Sigmoid colon (tissue), 7 donors: Measurements from ENCODE around the gene EFNA5. TPM values are rescaled to one million over a fixed set of nuclear protein-coding genes. Genes with fewer than 3 reads are reported as not detected.

Experiments
- DNase-seq: peaks from one replicate; pipeline ENCODE4 v3.0.0-alpha.2; 2019
- H3K27ac ChIP-seq, 4 donors: fragments of 200-600 bp; sonication (generic); one replicate each; pipeline ENCODE4 v1.5.1; 2016 to 2019; ENCODE audit warnings: mild to moderate bottlenecking in 1 of 4
- H3K27me3 ChIP-seq, 3 donors: fragments of 200-600 bp; sonication (generic); one replicate each; pipeline ENCODE4 v1.5.1; 2019; ENCODE audit warnings: mild to moderate bottlenecking in 1 of 3
- H3K36me3 ChIP-seq, 4 donors: fragments of 200-600 bp; sonication (generic); one replicate each; pipeline ENCODE4 v1.5.1; 2016 to 2019
- H3K4me1 ChIP-seq, 4 donors: fragments of 200-600 bp; sonication (generic); one replicate each; pipeline ENCODE4 v1.5.1; 2017 to 2019
- H3K4me3 ChIP-seq, 4 donors: fragments of 200-600 bp; sonication (generic); one replicate each; pipeline ENCODE4 v1.5.1; 2017 to 2019; ENCODE audit warnings: mild to moderate bottlenecking in 2 of 4, moderate library complexity in 1 of 4
- H3K9me3 ChIP-seq, 4 donors: fragments of 200-600 bp in 3 of 4; sonication (generic) in 3 of 4; one replicate each; pipeline versions ENCODE4 v1.5.1 to v1.6.1; 2013 to 2019
- CTCF ChIP-seq, 4 experiments: fragments of 450-650 bp in 3 of 4; fragments of 200-600 bp in 1 of 4; IDR thresholded peaks; one replicate each; pipeline ENCODE4 v1.5.1; 2016 to 2019; ENCODE audit warnings: antibody characterized with exemption in 4 of 4, mild to moderate bottlenecking in 3 of 4, moderate library complexity in 2 of 4
- EP300 ChIP-seq, 4 donors: sonication (generic); formaldehyde crosslinking; IDR thresholded peaks; one replicate each; pipeline ENCODE4 v1.6.1; 2017; ENCODE audit warnings: antibody characterized with exemption in 4 of 4
- POLR2A ChIP-seq, 2 donors: fragments of 450-650 bp; IDR thresholded peaks; one replicate each; pipeline ENCODE4 v1.6.1; 2016; ENCODE audit warnings: antibody characterized with exemption in 2 of 2, mild to moderate bottlenecking in 2 of 2, moderate library complexity in 2 of 2
- POLR2AphosphoS5 ChIP-seq, 4 donors: sonication (generic); formaldehyde crosslinking; IDR thresholded peaks; one replicate each; pipeline ENCODE4 v1.6.1; 2017; ENCODE audit warnings: antibody characterized with exemption in 4 of 4
- WGBS, 2 donors: extraction: QIAGEN DNeasy Blood & Tissue Kit; methylation state at CpG; one replicate each; pipeline ENCODE4 v1.1.7; 2013; 5-methylcytosine and 5-hydroxymethylcytosine counted together
- intact Hi-C: fragments of 100-400 bp; cut with DNase I; formaldehyde crosslinking; loops from one replicate; pipeline ENCODE4 v1.15.1; 2023
- polyA plus RNA-seq, 3 donors: library from polyadenylated mRNA; stranded (reverse); fragments of 200-250 nt; gene quantifications; one replicate each; pipeline ENCODE4 v1.2.3, GENCODE V29; 2013
- total RNA-seq, 4 donors: library from RNA; depleted of rRNA; stranded (reverse); fragments of >200 nt; gene quantifications; one replicate each; pipeline ENCODE4 v1.1.0, GENCODE V29; 2016
- donor health status: healthy with polysubstance abuse.
- donor health status: Bipolar disorder and iron deficiency.
- donor health status: healthy.

EFNA5 gene
- total and polyA plus RNA-seq, 7 donors, result 0.60 to 10.8 (median 6.8) TPM

- Histone ChIP-seq H3K4me3 (no peak overlapping the region), H3K36me3 (no peaks in the 10 kb centered on the region), H3K27ac (no peak overlapping the region), H3K27me3 (no peaks in the 10 kb centered on the region), H3K9me3 (peaks cover 0 to 10% (median 5%) of the 10 kb centered on the region in 4 donors), H3K4me1 (peaks cover 0 to 2% (median 0%) of the 10 kb centered on the region in 4 donors)
- WGBS, 2 donors, result 92 to 96% methylated on average over 4 of the region's 4 CpGs
- no peak for DNase-seq
- intact Hi-C loops, result no loop called here
- TF ChIP-seq POLR2AphosphoS5 (IDR thresholded peaks at IDR 0.05) (no peak), POLR2A (IDR thresholded peaks at IDR 0.05) (no peak), CTCF (IDR thresholded peaks at IDR 0.05) (no peak), EP300 (IDR thresholded peaks at IDR 0.05) (no peak)
These were observed 328.4 kb downstream of the EFNA5 start for GRCh38 chr5:107342371-107342770.

- TF ChIP-seq CTCF (IDR thresholded peaks at IDR 0.05) (no peak), POLR2A (IDR thresholded peaks at IDR 0.05) (no peak), EP300 (IDR thresholded peaks at IDR 0.05) (no peak), POLR2AphosphoS5 (IDR thresholded peaks at IDR 0.05) (no peak)
- intact Hi-C loops, result no loop called here
- 92 to 93% methylated on average over 6 of the region's 6 CpGs for WGBS, 2 donors
- peaks cover 0 to 8% (median 4%) of the 10 kb centered on the region in 4 donors for H3K9me3 ChIP-seq
- H3K4me3 ChIP-seq, result no peak overlapping the region
- H3K36me3 ChIP-seq, result no peaks in the 10 kb centered on the region
- peak overlapping the region in 3 of 4 donors; percentile 27 to 53 (median 28) for H3K27ac ChIP-seq
- peaks cover 0 to 5% (median 0%) of the 10 kb centered on the region in 4 donors for H3K4me1 ChIP-seq
- DNase-seq, result no peak
- H3K27me3 ChIP-seq, result no peaks in the 10 kb centered on the region
These were observed 329.2 kb downstream of the EFNA5 start for GRCh38 chr5:107341376-107342084.

- intact Hi-C loops, result no loop called here
- no peaks in the 10 kb centered on the region for H3K27me3 ChIP-seq
- H3K4me1 ChIP-seq, result peaks cover 0 to 5% (median 0%) of the 10 kb centered on the region in 4 donors
- no peaks in the 10 kb centered on the region for H3K36me3 ChIP-seq
- H3K4me3 ChIP-seq, result no peak overlapping the region
- no peak for DNase-seq
- WGBS, 2 donors, result 85 to 90% methylated on average over 3 of the region's 3 CpGs
- peak overlapping the region in 1 of 4 donors; percentile 53 for H3K27ac ChIP-seq
- TF ChIP-seq POLR2AphosphoS5 (IDR thresholded peaks at IDR 0.05) (no peak), CTCF (IDR thresholded peaks at IDR 0.05) (no peak), EP300 (IDR thresholded peaks at IDR 0.05) (no peak), POLR2A (IDR thresholded peaks at IDR 0.05) (no peak)
- H3K9me3 ChIP-seq, result peaks cover 0 to 4% (median 2%) of the 10 kb centered on the region in 4 donors
These were observed 330.1 kb downstream of the EFNA5 start for GRCh38 chr5:107340631-107341030.

GRCh38 chr5:107338335-107338734 lies 332.4 kb downstream of the EFNA5 start:
- no peak overlapping the region for H3K27ac ChIP-seq
- no peak for TF ChIP-seq POLR2A (IDR thresholded peaks at IDR 0.05)
- no peak for TF ChIP-seq POLR2AphosphoS5 (IDR thresholded peaks at IDR 0.05)
- TF ChIP-seq CTCF (IDR thresholded peaks at IDR 0.05), result no peak
- H3K36me3 ChIP-seq, result no peaks in the 10 kb centered on the region
- WGBS, 2 donors, result 95% methylated on average over 2 of the region's 2 CpGs
- H3K4me3 ChIP-seq, result no peak overlapping the region
- peaks cover 0 to 5% (median 0%) of the 10 kb centered on the region in 4 donors for H3K4me1 ChIP-seq
- no peak for DNase-seq
- no peaks in the 10 kb centered on the region for H3K9me3 ChIP-seq
- intact Hi-C loops, result no loop called here
- H3K27me3 ChIP-seq, result no peaks in the 10 kb centered on the region
